OCI-LY1 (cell line): Measurements from ENCODE around the gene CEP112.

Experiments
- H2AFZ ChIP-seq: fragments of 200-600 bp; sonication (generic), shearing (Covaris generic); 2 replicates; pipeline ENCODE4 v1.6.0; 2014; ENCODE audit warnings: antibody characterized with exemption, mild to moderate bottlenecking, low read length
- H3F3A ChIP-seq: fragments of 200-600 bp; sonication (generic), shearing (Covaris generic); 2 replicates; pipeline ENCODE4 v1.6.0; 2014; ENCODE audit warnings: mild to moderate bottlenecking, antibody characterized with exemption, low read length, moderate library complexity; ENCODE audit not compliant: insufficient read depth
- H3K27ac ChIP-seq: fragments of 200-600 bp; sonication (generic); 2 replicates; pipeline ENCODE4 v1.5.1; 2014; ENCODE audit warnings: low read length, mixed run types, mild to moderate bottlenecking, low read depth; ENCODE audit not compliant: poor library complexity, severe bottlenecking
- H3K27me3 ChIP-seq: fragments of 200-600 bp; sonication (generic); 2 replicates; pipeline ENCODE4 v1.6.0; 2014; ENCODE audit warnings: antibody characterized with exemption, mild to moderate bottlenecking, low read length, moderate library complexity; ENCODE audit not compliant: insufficient read depth
- H3K36me3 ChIP-seq: fragments of 200-600 bp; sonication (generic); 2 replicates; pipeline ENCODE4 v1.6.1; 2014; ENCODE audit warnings: mild to moderate bottlenecking, antibody characterized with exemption, low read length, moderate library complexity, mixed read lengths; ENCODE audit not compliant: insufficient read depth
- H3K4me1 ChIP-seq: fragments of 200-600 bp; sonication (generic); 2 replicates; pipeline ENCODE4 v1.5.1; 2014; ENCODE audit warnings: mild to moderate bottlenecking, low read length, moderate library complexity; ENCODE audit not compliant: insufficient read depth, severe bottlenecking
- H3K4me2 ChIP-seq: fragments of 200-600 bp; sonication (generic), shearing (Covaris generic); 2 replicates; pipeline ENCODE4 v1.6.1; 2014; ENCODE audit warnings: low read length
- H3K4me3 ChIP-seq: fragments of 200-600 bp; sonication (generic); 2 replicates; pipeline ENCODE4 v1.5.1; 2014; ENCODE audit warnings: low read length, low read depth, mild to moderate bottlenecking, mixed read lengths; ENCODE audit not compliant: poor library complexity, severe bottlenecking
- H3K79me2 ChIP-seq: fragments of 200-600 bp; shearing (Covaris generic); 2 replicates; pipeline ENCODE4 v1.6.1; 2016; ENCODE audit warnings: mixed run types, low read length, mixed read lengths; ENCODE audit not compliant: insufficient read depth
- H3K9ac ChIP-seq: fragments of 200-600 bp; sonication (generic), shearing (Covaris generic); 2 replicates; pipeline ENCODE4 v1.6.1; 2014; ENCODE audit warnings: mild to moderate bottlenecking, low read length, mixed read lengths
- H3K9me2 ChIP-seq: fragments of 200-600 bp; sonication (generic), shearing (Covaris generic); 2 replicates; pipeline ENCODE4 v1.6.1; 2014; ENCODE audit warnings: low read depth, mild to moderate bottlenecking, low read length, mixed read lengths
- H3K9me3 ChIP-seq: fragments of 200-600 bp; shearing (Covaris generic); 2 replicates; pipeline ENCODE4 v1.6.1; 2014; ENCODE audit warnings: low read length, mixed read lengths
- H4K20me1 ChIP-seq: fragments of 200-600 bp; sonication (generic), shearing (Covaris generic); 2 replicates; pipeline ENCODE4 v1.6.0; 2016; ENCODE audit warnings: mild to moderate bottlenecking, low read length; ENCODE audit not compliant: insufficient read depth
- CTCF ChIP-seq: fragments of 200-600 bp; sonication (generic), shearing (Covaris generic); IDR thresholded peaks from 2 replicates; pipeline ENCODE4 v1.5.1; 2017; ENCODE audit warnings: mild to moderate bottlenecking, antibody characterized with exemption, low read length, moderate library complexity, mixed read lengths
- EZH2 ChIP-seq: fragments of 200-600 bp; sonication (generic), shearing (Covaris generic); IDR thresholded peaks from 2 replicates; pipeline ENCODE4 v1.8.0; 2017; ENCODE audit warnings: borderline replicate concordance, mixed run types, mild to moderate bottlenecking, antibody characterized with exemption, low read length, moderate library complexity, mixed read lengths

The CEP112 gene

GRCh38 chr17:66214884-66215528 lies 23.1 kb upstream of the CEP112 start:
- H3K27ac ChIP-seq = no peak overlapping the region
- H3K9me3 ChIP-seq = no peaks in the 10 kb centered on the region
- peaks cover 6% of the 10 kb centered on the region; the same call in 1 of the 2 replicates for H3K27me3 ChIP-seq
- H3K79me2 ChIP-seq = no peaks in the 10 kb centered on the region
- H3F3A ChIP-seq = no peaks in the 10 kb centered on the region
- TF ChIP-seq CTCF = no peak
- TF ChIP-seq EZH2 = no peak
- no peaks in the 10 kb centered on the region for H4K20me1 ChIP-seq
- H3K9me2 ChIP-seq = no peaks in the 10 kb centered on the region
- no peak overlapping the region for H2AFZ ChIP-seq
- no peaks in the 10 kb centered on the region for H3K36me3 ChIP-seq
- H3K4me1 ChIP-seq = no peaks in the 10 kb centered on the region
- H3K4me2 ChIP-seq = no peak overlapping the region
- no peak overlapping the region for H3K4me3 ChIP-seq
- no peak overlapping the region for H3K9ac ChIP-seq

GRCh38 chr17:66211047-66211810 lies 19.3 kb upstream of the CEP112 start:
- no peaks in the 10 kb centered on the region for H3K79me2 ChIP-seq
- TF ChIP-seq CTCF (no peak), EZH2 (no peak)
- H2AFZ ChIP-seq = no peak overlapping the region
- no peaks in the 10 kb centered on the region for H4K20me1 ChIP-seq
- H3K27ac ChIP-seq = no peak overlapping the region
- H3K27me3 ChIP-seq = no peaks in the 10 kb centered on the region; the same call in 1 of the 2 replicates
- no peaks in the 10 kb centered on the region for H3F3A ChIP-seq
- H3K9me2 ChIP-seq = no peaks in the 10 kb centered on the region
- H3K4me1 ChIP-seq = no peaks in the 10 kb centered on the region
- H3K9ac ChIP-seq = no peak overlapping the region
- no peaks in the 10 kb centered on the region; the same call in 1 of the 2 replicates for H3K36me3 ChIP-seq
- no peaks in the 10 kb centered on the region for H3K9me3 ChIP-seq
- no peak overlapping the region for H3K4me3 ChIP-seq
- H3K4me2 ChIP-seq = no peak overlapping the region

GRCh38 chr17:66210208-66210574 lies 18.3 kb upstream of the CEP112 start:
- no peaks in the 10 kb centered on the region; the same call in 1 of the 2 replicates for H3K36me3 ChIP-seq
- no peaks in the 10 kb centered on the region for H4K20me1 ChIP-seq
- TF ChIP-seq EZH2 (no peak), CTCF (no peak)
- no peak overlapping the region for H3K9ac ChIP-seq
- no peak overlapping the region for H2AFZ ChIP-seq
- no peaks in the 10 kb centered on the region for H3K9me3 ChIP-seq
- no peaks in the 10 kb centered on the region for H3F3A ChIP-seq
- no peak overlapping the region for H3K4me3 ChIP-seq
- H3K4me1 ChIP-seq = no peaks in the 10 kb centered on the region
- no peak overlapping the region for H3K27ac ChIP-seq
- no peaks in the 10 kb centered on the region; the same call in 1 of the 2 replicates for H3K27me3 ChIP-seq
- H3K79me2 ChIP-seq = no peaks in the 10 kb centered on the region
- H3K9me2 ChIP-seq = no peaks in the 10 kb centered on the region
- H3K4me2 ChIP-seq = no peak overlapping the region
